AG04450 (cell line): ENCODE data around the gene PEPD. TPM values are rescaled to one million over a fixed set of nuclear protein-coding genes. Genes with fewer than 3 reads are reported as not detected.

Experiments
- CTCF ChIA-PET: fragments of 300-600, 350-600 bp; formaldehyde crosslinking; extraction: SDS; loops from one replicate; lab custom pipeline; 2022; ENCODE audit warnings: antibody characterized with exemption, inconsistent platforms; lab: Charles Lee
- POLR2A ChIA-PET: fragments of 350-600 bp; formaldehyde crosslinking; extraction: SDS; loops from one replicate; lab custom pipeline; 2021; ENCODE audit warnings: antibody characterized with exemption, inconsistent platforms; lab: Yijun Ruan, JAX
- DNase-seq: peaks from one replicate; pipeline ENCODE4 v3.0.0-alpha.2; 2011; ENCODE audit warnings: low read depth, low spot score
- H3K27ac ChIP-seq: one replicate; pipeline ENCODE4 v1.5.1; 2012; ENCODE audit warnings: low read depth, low read length, control low read depth
- H3K27me3 ChIP-seq: one replicate; pipeline ENCODE4 v1.6.0; 2012; ENCODE audit warnings: low read length; ENCODE audit not compliant: control insufficient read depth, insufficient read depth
- H3K4me3 ChIP-seq: 2 replicates; pipeline ENCODE4 v1.5.1; 2011; ENCODE audit warnings: mild to moderate bottlenecking, low read depth, low read length, control low read depth
- H3K9me3 ChIP-seq: 2 replicates; pipeline ENCODE4 v1.5.1; 2012; ENCODE audit warnings: low read length; ENCODE audit not compliant: control insufficient read depth, insufficient read depth
- polyA plus RNA-seq: library from polyadenylated mRNA; depleted of rRNA; stranded (reverse); fragments of >200 nt; gene quantifications from 2 replicates; pipeline ENCODE4 v1.2.3, GENCODE V29; 2011
- TF ChIP-seq, protein P1 (sequence below): IDR thresholded peaks from 2 replicates; pipeline ENCODE4 v1.5.1; 2011; ENCODE audit warnings: low read depth, low read length, control low read depth, inconsistent platforms

Gene PEPD
- polyA plus RNA-seq, 1 experiment = 67.1 TPM

DNA sequence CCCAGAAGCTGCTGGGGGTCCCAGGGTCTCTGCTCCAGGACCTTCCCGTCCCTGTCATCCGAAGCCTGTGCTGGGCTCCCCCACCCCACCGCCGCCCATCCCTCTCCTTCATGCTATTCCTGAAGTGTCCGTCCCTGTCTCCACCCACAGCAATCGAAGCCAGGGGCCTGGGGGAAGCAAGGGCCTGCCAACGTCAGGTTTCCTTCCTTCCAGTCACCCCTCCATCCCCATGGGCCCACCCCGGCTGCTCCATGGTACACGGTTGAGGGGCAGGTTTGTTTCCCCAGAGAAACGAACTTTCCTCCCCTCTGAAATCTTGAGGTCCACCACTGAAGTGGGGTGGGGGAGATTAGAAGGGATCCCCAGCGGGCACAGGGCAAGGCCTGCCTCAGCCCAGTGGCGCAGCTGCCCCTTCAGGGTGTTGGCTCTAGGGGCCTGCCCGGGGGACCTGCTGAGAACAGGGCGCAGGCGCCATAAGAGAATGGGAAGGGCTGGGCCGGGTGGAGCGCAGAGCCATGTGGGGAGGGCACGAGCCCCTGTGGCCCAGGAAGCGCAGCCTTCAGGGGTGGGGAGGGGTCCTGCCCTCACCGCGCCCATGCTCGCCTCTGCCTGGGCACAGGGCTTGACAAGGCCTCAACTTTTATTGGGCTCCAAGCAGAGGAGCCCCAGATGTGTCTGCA is 132.0 kb downstream of the PEPD start:
- ChIA-PET POLR2A (no interaction called here), CTCF (no interaction called here)
- DNase-seq = no peak
- H3K27ac ChIP-seq = no peak overlapping the region
- TF ChIP-seq, protein P1, sequence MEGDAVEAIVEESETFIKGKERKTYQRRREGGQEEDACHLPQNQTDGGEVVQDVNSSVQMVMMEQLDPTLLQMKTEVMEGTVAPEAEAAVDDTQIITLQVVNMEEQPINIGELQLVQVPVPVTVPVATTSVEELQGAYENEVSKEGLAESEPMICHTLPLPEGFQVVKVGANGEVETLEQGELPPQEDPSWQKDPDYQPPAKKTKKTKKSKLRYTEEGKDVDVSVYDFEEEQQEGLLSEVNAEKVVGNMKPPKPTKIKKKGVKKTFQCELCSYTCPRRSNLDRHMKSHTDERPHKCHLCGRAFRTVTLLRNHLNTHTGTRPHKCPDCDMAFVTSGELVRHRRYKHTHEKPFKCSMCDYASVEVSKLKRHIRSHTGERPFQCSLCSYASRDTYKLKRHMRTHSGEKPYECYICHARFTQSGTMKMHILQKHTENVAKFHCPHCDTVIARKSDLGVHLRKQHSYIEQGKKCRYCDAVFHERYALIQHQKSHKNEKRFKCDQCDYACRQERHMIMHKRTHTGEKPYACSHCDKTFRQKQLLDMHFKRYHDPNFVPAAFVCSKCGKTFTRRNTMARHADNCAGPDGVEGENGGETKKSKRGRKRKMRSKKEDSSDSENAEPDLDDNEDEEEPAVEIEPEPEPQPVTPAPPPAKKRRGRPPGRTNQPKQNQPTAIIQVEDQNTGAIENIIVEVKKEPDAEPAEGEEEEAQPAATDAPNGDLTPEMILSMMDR = no peak
- no peak overlapping the region for H3K4me3 ChIP-seq
- no peaks in the 10 kb centered on the region for H3K27me3 ChIP-seq
- H3K9me3 ChIP-seq = no peaks in the 10 kb centered on the region; the same call in 1 of the 2 replicates

DNA sequence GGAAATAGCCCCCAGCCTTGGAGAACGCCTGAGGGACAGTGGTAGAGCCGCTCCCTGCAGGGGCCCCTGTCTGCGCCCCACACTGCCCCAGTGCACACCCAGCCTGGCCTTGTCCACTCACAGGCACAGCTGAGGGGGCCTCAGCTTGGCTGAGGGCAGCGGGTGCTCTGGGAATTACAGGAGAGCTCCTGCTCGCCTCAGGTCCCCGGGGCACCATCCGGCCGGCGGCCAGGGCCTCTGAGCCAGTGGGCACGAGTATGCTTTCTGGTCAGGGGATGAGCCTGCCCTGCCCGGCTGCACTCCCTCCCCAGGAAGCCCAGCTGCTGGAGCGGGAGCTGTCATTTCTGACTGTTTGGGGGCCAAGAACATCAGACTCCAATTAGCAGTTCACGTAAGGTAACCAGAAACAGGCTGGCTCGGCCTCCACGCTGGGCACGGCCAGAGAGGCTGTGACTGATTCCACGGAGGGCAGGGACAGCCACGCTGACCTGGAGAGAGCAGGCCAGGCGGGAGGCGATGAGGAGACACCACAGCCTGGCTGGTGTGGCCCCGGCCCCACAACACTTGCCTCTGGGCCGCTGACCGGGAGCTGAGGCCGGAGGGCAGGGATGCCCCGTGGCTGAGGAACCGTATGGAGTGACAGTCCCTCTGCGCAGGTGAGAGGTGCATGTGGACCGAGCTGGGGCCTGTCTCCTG is 132.7 kb downstream of the PEPD start:
- no peaks in the 10 kb centered on the region; the same call in 1 of the 2 replicates for H3K9me3 ChIP-seq
- H3K27me3 ChIP-seq = no peaks in the 10 kb centered on the region
- no peak overlapping the region for H3K4me3 ChIP-seq
- H3K27ac ChIP-seq = no peak overlapping the region
- TF ChIP-seq, protein P1 = no peak
- POLR2A ChIA-PET = no interaction called here
- no peak for DNase-seq
- CTCF ChIA-PET = no interaction called here

DNA sequence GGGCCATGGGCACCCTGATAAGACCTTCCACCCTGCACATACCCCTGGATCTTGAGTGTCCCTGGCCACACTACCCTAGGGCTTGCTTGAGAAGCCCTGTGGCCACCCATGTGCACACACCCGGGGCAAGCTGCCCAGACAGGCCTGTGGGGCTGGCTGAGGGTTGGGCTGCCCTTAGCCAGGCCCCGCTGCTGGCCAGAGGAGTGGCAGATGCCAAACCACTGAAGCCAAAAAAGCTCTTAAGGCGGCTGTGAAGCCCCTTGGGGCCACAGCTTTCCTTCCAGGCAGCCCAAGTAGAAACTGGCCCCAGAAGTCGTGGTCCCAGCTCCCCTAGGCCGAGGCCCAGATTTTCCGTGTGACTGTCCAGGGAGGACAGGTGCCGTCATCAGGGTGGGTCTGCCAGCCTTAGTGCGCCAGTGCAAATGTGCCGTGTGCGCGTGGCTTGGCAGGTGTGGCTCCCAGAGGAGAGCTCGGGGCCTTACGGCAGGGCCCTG is 133.3 kb downstream of the PEPD start:
- TF ChIP-seq, protein P1 = no peak
- Histone ChIP-seq H3K4me3 (no peak overlapping the region), H3K27ac (no peak overlapping the region), H3K27me3 (no peaks in the 10 kb centered on the region), H3K9me3 (no peaks in the 10 kb centered on the region; the same call in 1 of the 2 replicates)
- no peak for DNase-seq
- POLR2A ChIA-PET = no interaction called here
- CTCF ChIA-PET = no interaction called here

DNA sequence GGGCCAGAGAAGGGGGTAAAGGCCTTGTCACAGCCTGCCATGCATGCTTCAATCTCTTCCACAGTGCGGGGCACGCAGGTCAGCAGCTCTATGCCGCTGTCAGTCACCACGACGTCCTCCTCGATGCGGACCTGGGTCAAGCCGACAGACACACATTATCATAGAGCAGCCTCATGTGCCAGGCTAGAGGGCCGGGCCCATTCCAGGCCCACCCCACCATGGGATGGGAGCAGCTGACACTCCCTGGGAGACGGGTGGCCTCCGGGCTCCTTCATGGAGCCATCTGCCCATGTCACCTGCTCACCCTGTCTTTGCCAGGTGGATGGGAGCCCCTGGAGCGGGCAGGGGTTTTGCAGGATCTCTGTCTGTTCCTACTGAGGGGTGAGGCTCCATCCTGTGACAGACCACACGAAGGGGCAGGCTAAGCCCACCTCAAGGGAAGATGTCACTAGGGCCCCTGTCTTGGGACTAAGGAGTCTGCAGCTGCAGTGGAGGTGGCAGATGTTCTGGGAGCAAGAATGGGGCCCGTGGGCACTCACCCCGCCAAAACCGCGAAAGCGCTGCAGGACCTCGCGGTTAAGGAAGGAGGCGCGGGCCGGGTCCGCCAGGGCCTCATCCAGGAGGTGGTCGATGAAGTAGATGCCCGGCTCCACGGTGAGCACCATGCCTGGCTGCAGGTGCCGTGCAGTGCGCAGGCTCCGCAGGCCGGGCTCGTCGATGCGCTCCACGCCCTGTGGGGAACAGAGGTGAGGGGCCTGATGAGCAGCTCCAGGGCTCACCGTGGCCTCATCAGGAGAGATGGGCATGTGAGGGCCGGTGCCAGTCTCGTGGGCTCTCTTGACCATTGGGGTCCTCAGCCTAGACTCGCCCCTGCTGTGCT is 134.0 kb downstream of the PEPD start:
- DNase-seq = no peak
- POLR2A ChIA-PET = no interaction called here
- Histone ChIP-seq H3K4me3 (no peak overlapping the region), H3K27me3 (no peaks in the 10 kb centered on the region), H3K27ac (no peak overlapping the region), H3K9me3 (no peaks in the 10 kb centered on the region; the same call in 1 of the 2 replicates)
- TF ChIP-seq, protein P1 = no peak
- CTCF ChIA-PET = interaction anchor here (0.7 kb wide), 1 partner anchor 146 kb away, joined by 4 read pairs; no protein-coding TSS in a partner anchor
